GM18909 (cell line): ENCODE data around the gene PURB.
A peak's percentile ranks its signal among the peaks of the same experiment; 100 is the strongest.
"Not testable (repeated sequence)": the region's sequence is repeated elsewhere in the genome, so short reads cannot be mapped to it uniquely, and the experiment has no call there.

Experiments used
- ATAC-seq: cut with Tn5 transposase; IDR thresholded peaks from one replicate; pipeline ENCODE4 v1.9.1; 2021; ENCODE audit warnings: mild to moderate bottlenecking; ENCODE audit not compliant: unreplicated experiment, poor library complexity

The PURB gene

GRCh38 chr7:44885394-44886317 lies at the start of gene PURB:
PURB (minus strand) TSS chr7:44885530; CDS start chr7:44885348, 182 bp downstream.
- ATAC-seq, result peak; percentile 85

DNA sequence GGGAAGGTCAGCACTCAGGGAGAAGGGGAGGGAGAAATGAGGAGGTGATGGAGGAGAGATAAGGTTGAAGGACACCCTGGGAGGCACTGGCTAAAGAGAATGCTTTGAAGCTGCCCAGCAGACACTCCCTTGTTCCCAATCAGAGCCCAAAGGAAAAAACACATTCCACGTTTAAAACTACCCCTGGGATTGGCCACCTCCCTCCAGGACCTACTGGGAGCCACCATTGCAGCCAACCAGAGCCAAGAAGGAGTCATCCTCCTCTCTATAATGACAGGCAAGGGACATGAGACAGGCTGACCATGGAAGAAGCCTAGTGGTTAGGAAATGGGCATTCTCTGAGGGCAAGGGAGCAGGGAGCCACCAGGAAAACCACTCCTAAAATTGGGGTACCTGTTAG lies 49.7 kb upstream of the PURB start:
- no peak for ATAC-seq

GRCh38 chr7:44934510-44934909 lies 49.2 kb upstream of the PURB start:
- ATAC-seq, result not testable (repeated sequence)

- ATAC-seq, result no peak
These were observed 45.6 kb upstream of the PURB start for GRCh38 chr7:44930921-44931320.

- no peak for ATAC-seq
These were observed 37.0 kb upstream of the PURB start for GRCh38 chr7:44922351-44922694.

DNA sequence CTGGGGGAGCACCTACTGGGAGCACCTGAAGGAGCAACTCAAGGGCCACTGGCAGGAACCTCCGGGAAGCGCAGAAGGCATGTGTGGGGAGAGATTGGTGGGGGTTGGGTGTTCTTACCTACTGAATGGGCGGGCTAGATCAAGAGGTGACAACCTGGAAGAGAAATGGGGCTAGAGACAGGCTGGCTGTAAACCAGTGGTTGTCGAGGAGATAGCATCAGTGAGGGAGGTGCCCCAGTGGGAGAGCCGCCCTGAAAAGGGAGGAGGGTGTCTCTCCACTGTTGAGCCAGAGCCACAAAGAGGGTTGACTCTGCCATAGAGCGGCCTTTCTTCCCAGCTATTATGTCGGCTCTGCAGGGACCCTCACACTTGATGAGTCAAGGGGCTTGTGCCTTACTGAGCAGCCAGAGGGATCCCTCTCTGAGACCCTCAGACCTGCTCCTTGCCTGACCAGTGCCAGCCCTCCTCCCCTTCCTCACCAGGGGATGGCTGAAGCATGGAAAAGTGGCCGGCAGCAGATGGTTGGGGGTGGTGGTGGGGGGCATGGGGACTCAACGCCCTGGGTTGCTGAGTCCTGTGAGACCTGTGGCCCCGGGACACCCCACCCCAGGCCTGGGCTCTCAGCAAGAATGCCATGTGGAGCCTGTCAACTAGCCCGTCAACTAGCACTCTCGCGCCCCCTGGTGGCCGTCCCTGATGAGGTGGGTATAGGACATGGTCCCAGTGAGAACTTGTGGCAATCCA lies 36.4 kb upstream of the PURB start:
- ATAC-seq, result peak; percentile 66

DNA sequence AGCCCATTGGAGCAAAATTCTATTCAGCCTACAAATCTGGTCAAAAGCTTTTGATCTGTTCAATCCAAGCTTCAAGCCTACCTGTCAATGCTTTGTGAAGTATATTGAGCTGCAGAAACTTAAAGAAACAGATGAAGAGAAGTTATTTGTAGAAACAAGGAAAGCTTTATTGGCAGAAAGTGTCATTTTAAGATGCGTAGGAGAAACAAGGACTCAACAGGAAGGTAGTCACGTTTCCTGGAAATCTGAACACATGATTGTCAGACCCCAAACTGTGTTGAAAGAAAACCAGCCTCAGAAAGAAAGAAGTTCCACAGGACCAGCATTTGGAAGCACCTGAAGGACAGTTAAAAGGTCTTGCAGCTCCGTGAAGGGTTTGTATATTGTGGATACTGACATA lies 34.8 kb upstream of the PURB start:
- ATAC-seq, result no peak

DNA sequence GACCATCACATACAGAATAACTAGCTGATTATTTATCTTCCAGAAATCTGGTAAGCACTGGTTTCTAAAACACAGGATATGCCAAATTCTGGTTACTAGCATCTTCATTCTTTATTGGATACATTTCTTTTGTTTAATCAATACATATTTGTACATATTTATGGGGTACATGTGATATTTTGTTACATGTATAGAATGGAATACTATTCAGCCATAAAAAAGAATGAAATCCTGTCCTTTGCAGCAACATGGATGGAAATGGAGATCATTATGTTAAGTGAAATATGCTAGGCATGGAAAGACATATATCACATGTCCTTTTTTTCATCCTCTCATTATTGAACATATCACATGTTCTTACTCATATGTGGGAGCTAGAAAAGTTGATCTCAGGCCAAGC lies 32.7 kb upstream of the PURB start:
- ATAC-seq, result no peak

DNA sequence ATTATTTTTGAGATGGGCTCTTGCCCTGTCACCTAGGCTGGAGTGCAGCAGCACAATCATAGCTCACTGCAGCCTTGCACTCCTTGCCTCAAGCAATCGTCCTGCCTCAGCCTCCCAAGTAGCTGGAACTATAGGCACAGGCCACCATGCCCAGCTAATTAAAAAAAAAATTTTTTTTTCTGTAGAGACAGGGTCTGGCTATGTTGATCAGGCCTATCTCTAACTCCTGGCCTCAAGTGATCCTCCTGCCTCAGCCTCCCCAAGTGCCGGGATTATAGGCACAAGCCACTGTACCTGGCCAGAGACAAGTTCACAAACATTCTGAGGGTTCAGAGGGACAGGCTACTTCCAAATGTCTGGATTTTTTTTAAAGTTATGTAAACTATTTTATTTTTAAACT lies 32.1 kb upstream of the PURB start:
- no peak for ATAC-seq

- ATAC-seq, result no peak
These were observed 29.8 kb upstream of the PURB start for GRCh38 chr7:44914992-44915607.

DNA sequence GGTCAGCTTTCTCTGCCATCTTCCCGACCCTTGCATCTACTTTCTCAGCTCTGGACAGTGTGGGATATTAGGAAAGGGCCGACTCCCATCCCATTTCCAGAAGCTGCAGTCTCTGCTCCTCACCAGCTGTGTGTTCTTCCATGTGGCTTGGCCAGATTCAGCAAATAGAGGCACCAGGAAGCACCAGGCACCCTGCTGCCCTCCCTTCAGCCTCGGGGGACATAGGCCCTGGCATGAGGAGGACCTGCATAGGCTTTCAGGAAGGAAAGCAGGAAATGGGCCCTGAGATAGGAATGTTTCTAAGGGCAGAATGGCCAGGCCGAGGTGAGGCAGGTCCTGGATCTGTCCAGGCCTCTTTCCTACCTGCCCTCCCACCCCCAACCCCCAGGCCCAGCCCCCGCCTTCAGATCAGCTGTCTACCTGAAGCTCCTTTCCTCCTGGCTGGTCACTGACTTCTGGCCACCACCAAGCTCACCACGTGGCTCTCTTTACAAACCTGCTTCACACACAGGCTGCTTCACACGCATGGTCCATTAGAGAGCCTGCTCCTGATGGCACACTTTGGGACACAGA lies 27.5 kb upstream of the PURB start:
- ATAC-seq, result no peak

- no peak for ATAC-seq
These were observed 26.6 kb upstream of the PURB start for GRCh38 chr7:44911911-44912310.

GRCh38 chr7:44909596-44910389 lies 24.5 kb upstream of the PURB start:
- ATAC-seq, result no peak

- no peak for ATAC-seq
These were observed 21.6 kb upstream of the PURB start for GRCh38 chr7:44906965-44907364.

GRCh38 chr7:44905002-44905635 lies 19.8 kb upstream of the PURB start:
- ATAC-seq, result no peak

- ATAC-seq, result no peak
These were observed 14.1 kb upstream of the PURB start for GRCh38 chr7:44899443-44899842.

DNA sequence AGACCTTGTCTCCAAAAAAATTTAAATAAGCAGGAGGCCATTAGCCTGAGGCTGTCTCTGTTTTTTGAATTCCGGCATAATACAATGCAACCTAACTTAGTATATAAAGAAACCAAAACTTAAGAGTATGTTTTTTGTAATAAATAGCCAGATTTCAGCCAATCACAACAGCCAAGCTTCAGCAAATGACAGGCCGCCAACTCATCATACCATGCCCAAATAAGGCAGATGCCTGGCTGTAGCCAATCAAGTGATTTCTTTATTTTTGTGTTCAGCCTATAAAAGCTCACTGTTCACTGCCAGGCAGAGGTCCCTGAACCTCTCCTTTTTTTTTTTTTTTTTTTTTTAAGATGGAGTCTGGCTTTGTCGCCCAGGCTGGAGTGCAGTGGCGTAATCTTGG lies 12.7 kb upstream of the PURB start:
- ATAC-seq, result no peak

- no peak for ATAC-seq
These were observed 12.0 kb upstream of the PURB start for GRCh38 chr7:44897309-44897708.

DNA sequence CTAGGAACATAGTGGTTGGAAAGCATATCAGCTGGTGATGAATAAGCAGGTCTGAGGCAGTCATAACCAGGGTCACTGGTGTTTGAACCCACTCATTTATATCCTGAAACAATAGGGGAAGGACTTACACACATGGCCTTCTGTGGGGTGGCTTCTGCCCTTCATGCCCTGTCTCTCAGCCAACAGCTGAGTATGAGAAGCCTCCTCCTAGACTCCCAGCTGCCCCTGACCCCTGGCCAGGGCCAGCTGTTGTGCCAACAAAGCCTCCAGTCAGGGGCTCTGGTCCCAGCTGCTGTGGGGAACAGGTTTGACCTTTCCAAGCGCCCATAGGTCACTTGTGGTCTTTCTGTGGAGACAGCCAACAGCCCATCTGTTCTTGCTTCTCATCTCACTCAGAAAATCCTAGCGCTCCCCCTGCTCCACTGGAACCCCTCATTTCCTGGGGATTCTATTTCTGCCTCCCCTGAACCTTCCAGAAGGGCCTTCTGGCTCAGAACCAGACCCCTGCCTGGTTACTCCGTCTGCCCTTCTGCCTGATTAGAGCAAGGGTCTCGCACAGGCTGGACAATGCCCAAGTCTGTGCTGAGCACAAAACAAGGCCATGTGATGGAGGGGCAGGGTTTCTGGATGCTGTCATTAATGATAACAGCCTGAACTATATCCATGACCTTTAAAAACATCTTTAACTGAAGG lies 9.7 kb upstream of the PURB start:
- no peak for ATAC-seq
